ENCODE results near the gene BATF. TPM values are rescaled to one million over a fixed set of nuclear protein-coding genes. Genes with fewer than 3 reads are reported as not detected.

BATF gene
- total RNA-seq, 1 experiment from 2014 or later = not detected

DNA sequence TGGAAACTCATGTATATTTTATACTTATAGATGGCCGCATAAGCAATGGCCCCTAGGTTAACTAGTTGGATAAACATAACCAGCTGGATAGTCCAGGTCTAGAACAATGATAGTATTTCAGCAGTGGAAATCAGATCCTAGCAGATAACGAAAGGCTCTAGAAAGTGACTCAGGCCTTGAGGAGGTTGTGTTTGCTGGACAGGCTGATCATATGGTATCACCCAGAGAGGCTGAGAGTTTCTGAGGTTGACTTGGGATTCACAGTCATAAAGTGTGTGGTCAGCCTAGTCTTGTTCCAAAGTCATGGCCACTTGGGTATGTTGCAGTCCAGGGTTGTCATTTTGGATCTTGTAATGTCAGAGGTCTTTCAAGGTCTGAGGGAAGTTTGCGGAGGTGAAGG lies 73.0 kb downstream of the BATF start:
- DNase-seq (ENCODE audit: low spot score) = no peak

Other genes starting within 250 kb of the BATF start
- 0.89 and 2.2 TPM in 2 replicates for gene FOS, start 243.6 kb upstream of the BATF start, total RNA-seq (2014; rRNA removed; shearing (Covaris generic))
- gene JDP2, start 94.4 kb upstream of the BATF start, total RNA-seq (2014; rRNA removed; shearing (Covaris generic)) = 8.2 and 19.3 TPM in 2 replicates
- 0.59 and 0.65 TPM in 2 replicates for gene FLVCR2, start 56.2 kb downstream of the BATF start, total RNA-seq (2014; rRNA removed; shearing (Covaris generic))
- gene ERG28, start 138.4 kb downstream of the BATF start, total RNA-seq (2014; rRNA removed; shearing (Covaris generic)) = 6.1 and 6.4 TPM in 2 replicates
- 10.1 and 16.8 TPM in 2 replicates for gene TTLL5, start 138.8 kb downstream of the BATF start, total RNA-seq (2014; rRNA removed; shearing (Covaris generic))